DMS53 treated with DMSO at 0.1 percent for 48 hours (cell line): ENCODE results near the gene GRM1.
"Not testable (repeated sequence)": the region's sequence is repeated elsewhere in the genome, so short reads cannot be mapped to it uniquely, and the experiment has no call there.

Experiments
- DNase-seq: peaks from one replicate; lab custom pipeline; 2025; ENCODE audit not compliant: unreplicated experiment; lab: John Stamatoyannopoulos, UW

The GRM1 gene

GRCh38 chr6:146269482-146269881 is 240.6 kb downstream of the GRM1 start:
- DNase-seq, result no peak

- DNase-seq, result not testable (repeated sequence)
These were observed 242.3 kb downstream of the GRM1 start for GRCh38 chr6:146271163-146271562.

GRCh38 chr6:146273490-146273889 is 244.6 kb downstream of the GRM1 start:
- DNase-seq, result no peak

- DNase-seq, result no peak
These were observed 248.3 kb downstream of the GRM1 start for GRCh38 chr6:146277142-146277541.

GRCh38 chr6:146281651-146282362 is 252.9 kb downstream of the GRM1 start:
- DNase-seq, result no peak

- DNase-seq, result no peak
These were observed 254.0 kb downstream of the GRM1 start for GRCh38 chr6:146282837-146283236.

GRCh38 chr6:146284311-146284710 is 255.4 kb downstream of the GRM1 start:
- no peak for DNase-seq

GRCh38 chr6:146286961-146287360 is 258.1 kb downstream of the GRM1 start:
- no peak for DNase-seq

GRCh38 chr6:146287691-146288369 is 259.0 kb downstream of the GRM1 start:
- DNase-seq, result no peak

- DNase-seq, result peak; percentile 2
These were observed 261.1 kb downstream of the GRM1 start for GRCh38 chr6:146289816-146290588.

GRCh38 chr6:146290589-146290901 is 261.7 kb downstream of the GRM1 start:
- DNase-seq, result no peak

GRCh38 chr6:146292506-146292905 is 263.6 kb downstream of the GRM1 start:
- DNase-seq, result no peak

GRCh38 chr6:146295695-146296094 is 266.8 kb downstream of the GRM1 start:
- no peak for DNase-seq

- no peak for DNase-seq
These were observed 269.0 kb downstream of the GRM1 start for GRCh38 chr6:146297815-146298214.

- no peak for DNase-seq
These were observed 271.7 kb downstream of the GRM1 start for GRCh38 chr6:146300521-146300920.

- no peak for DNase-seq
These were observed 272.9 kb downstream of the GRM1 start for GRCh38 chr6:146301764-146302163.

GRCh38 chr6:146302994-146303393 is 274.1 kb downstream of the GRM1 start:
- no peak for DNase-seq

GRCh38 chr6:146304181-146304580 is 275.3 kb downstream of the GRM1 start:
- no peak for DNase-seq

GRCh38 chr6:146305092-146305491 is 276.2 kb downstream of the GRM1 start:
- no peak for DNase-seq

- DNase-seq, result no peak
These were observed 277.1 kb downstream of the GRM1 start for GRCh38 chr6:146305951-146306350.

GRCh38 chr6:146310628-146311027 is 281.8 kb downstream of the GRM1 start:
- no peak for DNase-seq

- no peak for DNase-seq
These were observed 282.2 kb downstream of the GRM1 start for GRCh38 chr6:146311079-146311478.
